Breast epithelium (tissue), 4 donors: ENCODE measurements around the gene COL7A1. TPM values are rescaled to one million over a fixed set of nuclear protein-coding genes. Genes with fewer than 3 reads are reported as not detected.

ENCODE experiments used
- DNase-seq, 2 donors: peaks; one replicate each; pipeline ENCODE4 v3.0.0-alpha.2; 2019; ENCODE audit warnings: low spot score in 2 of 2
- H3K27ac ChIP-seq, 2 donors: fragments of 200-600 bp; sonication (generic) in 1 of 2; one replicate each; pipeline ENCODE4 v1.5.1; 2016 to 2019; ENCODE audit warnings: mild to moderate bottlenecking in 1 of 2
- H3K27me3 ChIP-seq, 2 donors: fragments of 200-600 bp; sonication (generic) in 1 of 2; one replicate each; pipeline versions ENCODE4 v1.5.1 to v1.6.0; 2017 to 2019; ENCODE audit warnings: control low read depth in 1 of 2, mild to moderate bottlenecking in 1 of 2
- H3K36me3 ChIP-seq: fragments of 200-600 bp; one replicate; pipeline ENCODE4 v1.5.1; 2019
- H3K4me1 ChIP-seq, 2 donors: fragments of 200-600 bp; sonication (generic); one replicate each; pipeline ENCODE4 v1.5.1; 2016 to 2019; ENCODE audit warnings: control low read depth in 1 of 2
- H3K4me3 ChIP-seq, 3 donors: fragments of 200-600 bp; sonication (generic); 1 replicate in 2 of 3; 2 replicates in 1 of 3; pipeline ENCODE4 v1.5.1; 2016 to 2019; ENCODE audit warnings: mild to moderate bottlenecking in 3 of 3, moderate library complexity in 2 of 3
- H3K9me3 ChIP-seq, 2 donors: fragments of 200-600 bp; sonication (generic) in 1 of 2; one replicate each; pipeline ENCODE4 v1.5.1; 2016 to 2019; ENCODE audit warnings: control low read depth in 1 of 2
- POLR2A ChIP-seq: fragments of 450-650 bp; IDR thresholded peaks from one replicate; pipeline ENCODE4 v1.6.1; 2016; ENCODE audit warnings: antibody characterized with exemption, mild to moderate bottlenecking, moderate library complexity
- POLR2AphosphoS5 ChIP-seq, 3 donors: sonication (generic); formaldehyde crosslinking; IDR thresholded peaks; one replicate each; pipeline ENCODE4 v1.6.1; 2017; ENCODE audit warnings: antibody characterized with exemption in 3 of 3
- intact Hi-C: fragments of 100-400 bp; cut with DNase I; formaldehyde crosslinking; loops from one replicate; pipeline ENCODE4 v1.15.1; 2023; ENCODE audit warnings: low total_unique reads
- total RNA-seq, 3 donors: library from RNA; depleted of rRNA; stranded (reverse); fragments of >200 nt; gene quantifications; one replicate each; pipeline ENCODE4 v1.1.0, GENCODE V29; 2016
- TF ChIP-seq, protein P1 (sequence below), 3 donors: fragments of 450-650 bp; IDR thresholded peaks; one replicate each; pipeline ENCODE4 v1.5.1; 2016 to 2017; ENCODE audit warnings: antibody characterized with exemption in 3 of 3, mild to moderate bottlenecking in 3 of 3, moderate library complexity in 3 of 3

Gene COL7A1
- total RNA-seq, 3 donors from 2014 or later: 0.48 to 18.6 (median 12.5) TPM

DNA sequence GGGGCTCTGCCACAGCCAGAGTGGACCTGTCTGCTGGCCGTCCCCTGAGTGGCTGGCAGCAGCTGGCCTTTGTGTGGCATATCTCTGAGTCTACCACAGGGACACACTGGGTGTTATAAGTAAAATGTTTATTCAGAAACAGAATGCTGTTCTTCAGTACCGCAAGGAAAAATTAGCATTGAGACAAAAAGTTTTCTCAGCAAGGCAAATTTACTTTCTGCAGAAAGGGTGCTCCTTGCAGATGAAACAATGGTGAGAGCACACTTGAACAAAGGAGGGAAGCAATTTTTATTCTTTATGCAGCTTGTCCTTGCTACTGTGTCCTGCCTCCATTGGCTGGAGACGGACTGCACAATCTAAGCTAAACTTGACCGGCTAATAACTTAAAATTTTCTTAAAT, 22.4 kb upstream of the COL7A1 start:
- H3K27me3 ChIP-seq: no peaks in the 10 kb centered on the region
- peaks cover 11 to 13% of the 10 kb centered on the region in 2 donors for H3K9me3 ChIP-seq
- H3K36me3 ChIP-seq: no peaks in the 10 kb centered on the region
- no peaks in the 10 kb centered on the region for H3K4me1 ChIP-seq
- DNase-seq: no peak
- intact Hi-C loops: loop anchor here (5.0 kb wide), 1 partner anchor 1110 kb away; no protein-coding TSS in a partner anchor
- H3K27ac ChIP-seq: no peak overlapping the region
- no peak overlapping the region for H3K4me3 ChIP-seq
- no peak for TF ChIP-seq POLR2A
- TF ChIP-seq, protein P1, sequence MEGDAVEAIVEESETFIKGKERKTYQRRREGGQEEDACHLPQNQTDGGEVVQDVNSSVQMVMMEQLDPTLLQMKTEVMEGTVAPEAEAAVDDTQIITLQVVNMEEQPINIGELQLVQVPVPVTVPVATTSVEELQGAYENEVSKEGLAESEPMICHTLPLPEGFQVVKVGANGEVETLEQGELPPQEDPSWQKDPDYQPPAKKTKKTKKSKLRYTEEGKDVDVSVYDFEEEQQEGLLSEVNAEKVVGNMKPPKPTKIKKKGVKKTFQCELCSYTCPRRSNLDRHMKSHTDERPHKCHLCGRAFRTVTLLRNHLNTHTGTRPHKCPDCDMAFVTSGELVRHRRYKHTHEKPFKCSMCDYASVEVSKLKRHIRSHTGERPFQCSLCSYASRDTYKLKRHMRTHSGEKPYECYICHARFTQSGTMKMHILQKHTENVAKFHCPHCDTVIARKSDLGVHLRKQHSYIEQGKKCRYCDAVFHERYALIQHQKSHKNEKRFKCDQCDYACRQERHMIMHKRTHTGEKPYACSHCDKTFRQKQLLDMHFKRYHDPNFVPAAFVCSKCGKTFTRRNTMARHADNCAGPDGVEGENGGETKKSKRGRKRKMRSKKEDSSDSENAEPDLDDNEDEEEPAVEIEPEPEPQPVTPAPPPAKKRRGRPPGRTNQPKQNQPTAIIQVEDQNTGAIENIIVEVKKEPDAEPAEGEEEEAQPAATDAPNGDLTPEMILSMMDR (IDR thresholded peaks at IDR 0.05): no peak
- TF ChIP-seq POLR2AphosphoS5 (IDR thresholded peaks at IDR 0.05): no peak

DNA sequence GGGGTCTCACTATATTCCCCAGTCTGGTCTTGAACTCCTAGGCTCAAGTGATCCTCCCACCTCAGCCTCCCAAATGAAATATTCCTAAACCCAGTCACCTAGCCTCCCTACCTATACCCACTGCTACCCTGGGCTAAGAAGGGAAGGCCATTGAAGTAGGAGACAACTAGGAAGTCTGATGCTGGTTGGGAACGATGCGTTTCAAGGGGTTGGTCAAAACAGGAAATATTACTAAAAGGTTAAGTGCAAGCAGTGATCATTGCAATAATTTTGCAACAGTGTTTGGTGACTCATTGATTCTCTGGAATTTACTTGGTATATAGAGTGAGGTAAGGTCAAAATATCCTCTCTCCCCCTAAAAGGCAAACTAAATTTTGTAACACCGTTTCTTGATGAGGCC, 18.9 kb upstream of the COL7A1 start:
- intact Hi-C loops: no loop called here
- no peaks in the 10 kb centered on the region for H3K27me3 ChIP-seq
- DNase-seq: no peak
- peaks cover 11 to 13% of the 10 kb centered on the region in 2 donors for H3K9me3 ChIP-seq
- TF ChIP-seq, protein P1 (IDR thresholded peaks at IDR 0.05): no peak
- TF ChIP-seq POLR2AphosphoS5 (IDR thresholded peaks at IDR 0.05): no peak
- TF ChIP-seq POLR2A: no peak
- H3K36me3 ChIP-seq: no peaks in the 10 kb centered on the region
- H3K27ac ChIP-seq: no peak overlapping the region
- H3K4me1 ChIP-seq: no peaks in the 10 kb centered on the region
- H3K4me3 ChIP-seq: no peak overlapping the region

DNA sequence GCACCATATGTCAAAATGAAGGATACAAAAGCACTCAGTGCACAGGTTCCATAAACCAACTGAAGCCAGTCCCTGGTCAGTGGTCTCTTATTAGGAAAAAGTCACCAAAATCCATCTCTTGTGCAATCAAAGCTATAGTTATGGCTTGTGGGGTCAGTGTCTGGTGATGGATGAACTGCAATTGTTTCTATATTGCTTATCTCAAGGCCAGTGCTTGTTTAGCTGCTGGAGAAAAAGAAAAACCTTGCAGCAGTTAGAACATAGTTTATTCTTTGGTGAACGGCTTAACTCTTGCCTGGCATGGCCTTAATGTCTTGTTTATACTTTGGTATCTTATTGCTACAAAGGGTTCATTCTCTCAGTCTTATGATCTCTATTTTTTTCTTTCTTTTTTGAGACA, 17.2 kb upstream of the COL7A1 start:
- no peaks in the 10 kb centered on the region for H3K36me3 ChIP-seq
- H3K4me1 ChIP-seq: peaks cover 4 to 11% of the 10 kb centered on the region in 2 donors
- intact Hi-C loops: no loop called here
- no peak overlapping the region for H3K4me3 ChIP-seq
- peaks cover 3% of the 10 kb centered on the region in 2 donors for H3K9me3 ChIP-seq
- TF ChIP-seq POLR2AphosphoS5 (IDR thresholded peaks at IDR 0.05) (no peak), POLR2A (no peak)
- TF ChIP-seq, protein P1 (IDR thresholded peaks at IDR 0.05): no peak
- H3K27me3 ChIP-seq: no peaks in the 10 kb centered on the region
- no peak overlapping the region for H3K27ac ChIP-seq
- no peak for DNase-seq

DNA sequence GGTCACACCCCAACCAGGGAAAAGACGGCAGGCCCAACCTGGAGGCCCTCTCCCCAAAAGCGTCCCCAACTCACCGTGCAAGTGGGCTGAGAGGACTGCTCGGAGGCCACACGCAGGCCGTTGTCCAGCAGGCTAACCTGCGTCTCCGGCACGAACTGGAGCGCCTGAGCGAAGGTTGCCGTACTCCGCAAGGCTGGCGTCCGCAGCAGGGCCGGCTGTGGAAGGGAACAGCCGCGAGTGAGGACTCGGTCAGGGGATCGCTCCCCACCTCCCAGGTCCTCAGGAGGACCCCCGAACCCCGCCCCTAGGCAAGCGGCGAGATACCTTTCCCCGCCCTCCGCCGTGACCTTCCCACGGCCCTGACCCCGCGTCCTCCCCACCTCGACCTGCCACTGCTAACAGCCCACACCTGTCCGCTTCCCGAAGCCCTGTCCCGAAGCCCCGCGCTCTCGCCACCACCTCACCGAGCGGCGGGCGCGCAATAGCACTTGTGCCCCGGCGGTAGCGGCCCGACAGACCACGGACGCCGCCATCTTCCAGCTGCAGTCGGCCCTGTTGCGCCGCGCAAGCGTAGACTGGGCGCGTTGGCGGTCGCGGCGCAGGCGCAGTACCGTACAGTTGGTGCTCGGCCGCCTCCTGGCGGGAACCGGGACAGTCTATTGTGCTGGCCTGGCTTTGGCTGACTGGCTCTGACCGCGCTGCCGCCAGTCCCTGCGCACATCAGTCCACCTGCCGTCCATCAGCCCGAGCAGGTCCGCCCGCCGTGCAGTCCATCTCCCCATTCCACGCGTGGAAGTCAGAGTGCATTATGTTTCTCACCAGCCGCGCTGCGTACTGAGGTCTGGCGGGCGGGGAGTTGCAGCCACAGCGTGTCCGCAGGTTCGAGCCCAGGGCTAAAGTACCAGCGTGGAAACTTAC, 14.2 kb upstream of the COL7A1 start, which contains the start of gene UQCRC1:
Gene UQCRC1, minus strand, starts transcription at position 559 of the 918 bp plus-strand sequence. Its CDS starts 26 bp downstream, at position 533.
- H3K4me1 ChIP-seq: peaks cover 4 to 11% of the 10 kb centered on the region in 2 donors
- peak within 1 kb of the TSS; percentile 90 to 95 for H3K27ac ChIP-seq
- H3K36me3 ChIP-seq: no peaks in the 10 kb centered on the region
- DNase-seq: peak; percentile 85 to 90
- no peaks in the 10 kb centered on the region for H3K9me3 ChIP-seq
- peak within 1 kb of the TSS; percentile 99 to 100 (median 99) for H3K4me3 ChIP-seq
- TF ChIP-seq POLR2AphosphoS5 (IDR thresholded peaks at IDR 0.05) (peak; percentile 68 to 91 (median 74)), POLR2A (peak; percentile 78)
- TF ChIP-seq, protein P1 (IDR thresholded peaks at IDR 0.05): peak; percentile 62 to 94 (median 90)
- intact Hi-C loops: no loop called here
- no peaks in the 10 kb centered on the region for H3K27me3 ChIP-seq

DNA sequence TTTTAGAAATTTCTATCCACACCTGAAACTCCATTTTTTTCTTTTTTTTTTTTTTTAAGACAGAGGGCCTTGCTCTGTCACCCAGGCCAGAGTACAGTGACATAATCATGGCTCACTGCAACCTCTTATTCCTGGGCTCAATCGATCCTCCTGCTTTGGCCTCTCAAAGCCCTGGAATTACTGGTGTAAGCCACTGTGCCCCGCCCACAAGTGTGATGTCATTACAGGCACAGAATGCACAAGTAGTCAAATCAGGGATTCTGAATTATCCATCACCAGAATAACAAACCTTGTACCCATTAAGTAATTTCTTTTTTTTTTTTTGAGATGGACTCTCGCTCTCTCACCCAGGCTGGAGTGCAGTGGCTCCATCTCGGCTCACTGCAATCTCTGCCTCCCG, 12.4 kb upstream of the COL7A1 start:
- no peaks in the 10 kb centered on the region for H3K27me3 ChIP-seq
- no peaks in the 10 kb centered on the region for H3K9me3 ChIP-seq
- H3K4me1 ChIP-seq: peaks cover 4 to 11% of the 10 kb centered on the region in 2 donors
- no peak overlapping the region for H3K27ac ChIP-seq
- TF ChIP-seq, protein P1 (IDR thresholded peaks at IDR 0.05): no peak
- TF ChIP-seq POLR2AphosphoS5 (IDR thresholded peaks at IDR 0.05) (no peak), POLR2A (no peak)
- H3K36me3 ChIP-seq: peaks cover 11% of the 10 kb centered on the region
- intact Hi-C loops: loop anchor here (1.0 kb wide), 1 partner anchor 15 kb away; no protein-coding TSS in a partner anchor
- no peak overlapping the region for H3K4me3 ChIP-seq
- DNase-seq: no peak
